Right lobe of liver (tissue), 6 donors: ENCODE results near the gene ZCCHC7. TPM values are rescaled to one million over a fixed set of nuclear protein-coding genes. Genes with fewer than 3 reads are reported as not detected.

ENCODE experiments used
- ATAC-seq, 4 donors: fragments of 200-7000 bp; cut with Tn5 transposase; one replicate each; pipeline ENCODE4 v1.9.1; 2020; ENCODE audit warnings: mild to moderate bottlenecking in 4 of 4, moderate library complexity in 4 of 4
- DNase-seq, 3 donors: peaks; one replicate each; pipeline ENCODE4 v3.0.0-alpha.2; 2020
- H3K27ac ChIP-seq, 3 donors: fragments of 200-600 bp; one replicate each; pipeline ENCODE4 v1.8.0; 2022
- H3K27me3 ChIP-seq, 2 donors: fragments of 200-600 bp; one replicate each; pipeline ENCODE4 v1.8.0; 2022
- H3K36me3 ChIP-seq, 4 donors: fragments of 200-600 bp; sonication (generic) in 1 of 4; one replicate each; pipeline versions ENCODE4 v1.5.1 to v1.8.0; 2017 to 2022; ENCODE audit warnings: control low read depth in 1 of 4
- H3K4me1 ChIP-seq, 4 donors: fragments of 200-600 bp; sonication (generic) in 1 of 4; one replicate each; pipeline versions ENCODE4 v1.5.1 to v1.8.0; 2017 to 2022; ENCODE audit warnings: control low read depth in 1 of 4
- H3K4me3 ChIP-seq, 3 donors: fragments of 200-600 bp; one replicate each; pipeline ENCODE4 v1.8.0; 2022
- H3K9me3 ChIP-seq, 4 donors: fragments of 200-600 bp; sonication (generic) in 1 of 4; one replicate each; pipeline versions ENCODE4 v1.5.1 to v1.8.0; 2017 to 2022; ENCODE audit warnings: control low read depth in 1 of 4
- POLR2A ChIP-seq: fragments of 450-650 bp; IDR thresholded peaks from one replicate; pipeline ENCODE4 v1.6.1; 2017; ENCODE audit warnings: antibody characterized with exemption, mild to moderate bottlenecking
- WGBS: methylation state at CpG from one replicate; pipeline ENCODE4 v1.1.6; 2018; ENCODE audit warnings: low coverage, low lambda C conversion rate; ENCODE audit not compliant: insufficient coverage; ENCODE audit errors: missing lambda C conversion rate; 5-methylcytosine and 5-hydroxymethylcytosine counted together
- intact Hi-C, 2 donors: fragments of 100-400 bp; cut with DNase I; formaldehyde crosslinking; loops; one replicate each; pipeline versions ENCODE4 v1.11.2 to v1.14.1; 2022
- total RNA-seq, 6 experiments: library from RNA; depleted of rRNA in 2 of 6; stranded (reverse); fragments of >200 nt in 2 of 6; fragmentation: NEBNext Ultra II Directional in 3 of 6; extraction: Animal tissue kit (Norgen Biotek cat#: 25700) in 3 of 6; gene quantifications; one replicate each; pipeline versions ENCODE4 v1.1.0 to v1.2.4, GENCODE V29; 2016 to 2023
- TF ChIP-seq, protein P1 (sequence below), 4 donors: fragments of 200-600 bp in 3 of 4; fragments of 450-650 bp in 1 of 4; IDR thresholded peaks; one replicate each; pipeline versions ENCODE4 v1.5.1 to v1.8.0; 2016 to 2022; ENCODE audit warnings: antibody characterized with exemption in 4 of 4, mild to moderate bottlenecking in 2 of 4
- donor health status: DM: no; HTN: yes; CAD: no.
- donor health status: DM: no; HTN: no; CAD: no.
- donor health status: DM: no; HTN: no; CAD: no.
- donor health status: DM: no; HTN: yes; CAD: no.
- donor health status: DM: no; HTN: yes; CAD: no.

The ZCCHC7 gene
- total RNA-seq, 6 experiments from 2014 or later = 5.9 to 10.0 (median 7.2) TPM

DNA sequence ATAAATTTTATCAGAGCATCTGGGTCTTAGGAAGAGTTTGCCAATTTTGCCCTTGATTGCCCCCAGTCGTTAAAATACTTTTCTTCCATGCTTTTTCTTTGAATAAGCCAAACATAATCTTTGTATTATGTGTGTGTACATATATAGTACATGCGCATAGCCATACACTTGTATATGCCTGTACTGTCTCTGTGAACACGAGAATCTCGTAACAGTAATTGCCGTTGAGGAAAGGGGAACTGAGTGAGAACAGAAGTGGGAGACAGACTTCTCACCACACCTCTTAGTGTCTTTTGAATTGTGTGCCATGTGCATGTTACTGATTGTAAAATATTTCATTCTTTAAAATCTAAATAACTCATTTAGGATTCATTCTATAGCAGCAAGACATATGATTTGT, 222.5 kb downstream of the ZCCHC7 start:
- H3K9me3 ChIP-seq = no peaks in the 10 kb centered on the region
- intact Hi-C loops = no loop called here
- no peak overlapping the region for H3K27ac ChIP-seq
- H3K27me3 ChIP-seq = no peaks in the 10 kb centered on the region
- ATAC-seq (no peak), DNase-seq (no peak)
- H3K4me3 ChIP-seq = no peak overlapping the region
- no peaks in the 10 kb centered on the region for H3K36me3 ChIP-seq
- H3K4me1 ChIP-seq = no peaks in the 10 kb centered on the region
- TF ChIP-seq, protein P1, sequence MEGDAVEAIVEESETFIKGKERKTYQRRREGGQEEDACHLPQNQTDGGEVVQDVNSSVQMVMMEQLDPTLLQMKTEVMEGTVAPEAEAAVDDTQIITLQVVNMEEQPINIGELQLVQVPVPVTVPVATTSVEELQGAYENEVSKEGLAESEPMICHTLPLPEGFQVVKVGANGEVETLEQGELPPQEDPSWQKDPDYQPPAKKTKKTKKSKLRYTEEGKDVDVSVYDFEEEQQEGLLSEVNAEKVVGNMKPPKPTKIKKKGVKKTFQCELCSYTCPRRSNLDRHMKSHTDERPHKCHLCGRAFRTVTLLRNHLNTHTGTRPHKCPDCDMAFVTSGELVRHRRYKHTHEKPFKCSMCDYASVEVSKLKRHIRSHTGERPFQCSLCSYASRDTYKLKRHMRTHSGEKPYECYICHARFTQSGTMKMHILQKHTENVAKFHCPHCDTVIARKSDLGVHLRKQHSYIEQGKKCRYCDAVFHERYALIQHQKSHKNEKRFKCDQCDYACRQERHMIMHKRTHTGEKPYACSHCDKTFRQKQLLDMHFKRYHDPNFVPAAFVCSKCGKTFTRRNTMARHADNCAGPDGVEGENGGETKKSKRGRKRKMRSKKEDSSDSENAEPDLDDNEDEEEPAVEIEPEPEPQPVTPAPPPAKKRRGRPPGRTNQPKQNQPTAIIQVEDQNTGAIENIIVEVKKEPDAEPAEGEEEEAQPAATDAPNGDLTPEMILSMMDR (IDR thresholded peaks at IDR 0.05) = no peak
- no peak for TF ChIP-seq POLR2A
- WGBS = 83% methylated on average over 5 of the region's 5 CpGs

DNA sequence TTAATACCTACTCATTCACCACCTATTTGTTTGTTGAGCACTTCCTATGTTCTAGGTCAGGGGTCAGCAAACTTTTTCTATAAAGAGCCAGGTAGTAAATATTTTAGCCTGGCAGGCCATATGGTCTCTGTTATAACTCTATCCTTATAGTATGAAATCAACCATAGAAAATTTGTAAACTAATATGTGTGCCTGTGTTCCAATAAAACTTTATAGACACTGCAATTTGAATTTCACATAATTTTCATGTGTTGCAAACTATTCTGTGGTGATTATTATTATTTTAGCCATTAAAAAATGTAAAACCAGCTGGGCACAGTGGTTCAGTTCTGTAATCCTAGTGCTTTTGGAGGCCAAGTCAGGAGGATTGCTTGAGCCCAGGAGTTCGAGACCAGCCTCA, 223.3 kb downstream of the ZCCHC7 start:
- intact Hi-C loops = no loop called here
- Histone ChIP-seq H3K36me3 (no peaks in the 10 kb centered on the region), H3K4me3 (no peak overlapping the region), H3K4me1 (no peaks in the 10 kb centered on the region), H3K27me3 (no peaks in the 10 kb centered on the region), H3K27ac (no peak overlapping the region), H3K9me3 (no peaks in the 10 kb centered on the region)
- 100% methylated on average over 1 of the region's 1 CpG for WGBS
- no peak for TF ChIP-seq POLR2A
- TF ChIP-seq, protein P1 (IDR thresholded peaks at IDR 0.05) = no peak
- ATAC-seq = no peak
- no peak for DNase-seq

DNA sequence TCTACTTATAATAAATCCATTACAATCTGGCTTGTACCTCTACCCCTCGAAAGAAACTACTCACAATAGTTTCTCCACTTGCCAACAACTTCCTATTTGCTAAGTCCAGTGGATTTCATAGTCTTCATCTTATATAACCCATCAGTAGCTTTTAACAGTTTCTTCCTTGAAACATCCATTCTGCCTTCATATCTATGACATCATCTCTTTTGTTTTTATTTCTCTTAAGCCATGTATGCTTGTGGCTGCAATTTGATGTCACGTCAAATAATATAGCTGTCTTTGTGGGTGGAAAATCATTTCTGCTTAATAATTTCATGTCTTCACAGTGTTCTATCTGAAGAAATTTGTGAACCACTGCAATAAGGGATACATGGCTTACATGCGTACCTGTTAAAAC, 224.7 kb downstream of the ZCCHC7 start:
- 94% methylated on average over 3 of the region's 3 CpGs for WGBS
- no peak for DNase-seq

DNA sequence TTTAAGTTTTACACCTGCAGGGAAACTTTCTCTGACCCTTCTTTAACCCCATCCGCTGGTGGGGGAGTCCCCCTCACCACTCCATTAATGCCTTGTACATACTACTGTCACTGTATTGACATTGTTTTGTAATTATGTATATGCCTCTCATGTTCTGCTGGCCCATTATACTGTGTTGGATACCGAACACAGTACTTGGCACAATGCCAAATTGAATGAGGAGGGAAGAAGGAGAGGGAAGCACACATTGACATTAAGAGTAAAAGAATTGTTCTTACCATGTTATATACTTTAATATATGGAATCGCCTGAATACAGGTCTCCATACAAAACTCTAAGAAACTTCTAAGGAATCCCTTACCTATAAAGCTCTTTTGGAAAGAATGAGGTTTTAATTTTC, 228.5 kb downstream of the ZCCHC7 start:
- intact Hi-C loops = no loop called here
- WGBS = 85% methylated on average over 3 of the region's 3 CpGs
- ATAC-seq = no peak

More for the DNA sequence above, 224.7 kb downstream of the ZCCHC7 start:
- Histone ChIP-seq H3K4me1 (no peaks in the 10 kb centered on the region), H3K36me3 (no peaks in the 10 kb centered on the region), H3K4me3 (no peak overlapping the region), H3K27me3 (no peaks in the 10 kb centered on the region), H3K9me3 (no peaks in the 10 kb centered on the region), H3K27ac (no peak overlapping the region)
- ATAC-seq = no peak
- TF ChIP-seq, protein P1 (IDR thresholded peaks at IDR 0.05) = no peak
- TF ChIP-seq POLR2A = no peak
- intact Hi-C loops = no loop called here

More for the DNA sequence above, 228.5 kb downstream of the ZCCHC7 start:
- TF ChIP-seq, protein P1 (IDR thresholded peaks at IDR 0.05) = no peak
- no peak for TF ChIP-seq POLR2A
- DNase-seq = no peak
- no peaks in the 10 kb centered on the region for H3K9me3 ChIP-seq
- H3K36me3 ChIP-seq = peaks cover 0 to 2% (median 0%) of the 10 kb centered on the region in 4 donors
- H3K27ac ChIP-seq = no peak overlapping the region
- H3K27me3 ChIP-seq = no peaks in the 10 kb centered on the region
- peaks cover 0 to 3% (median 0%) of the 10 kb centered on the region in 4 donors for H3K4me1 ChIP-seq
- H3K4me3 ChIP-seq = no peak overlapping the region
